Parathyroid adenoma (tissue), 2 donors: ENCODE data around the gene ASAP2.

Experiments
- H2AFZ ChIP-seq: fragments of 300-600 bp; sonication (generic); one replicate; pipeline ENCODE4 v1.7.0; 2017; ENCODE audit warnings: antibody characterized with exemption, mild to moderate bottlenecking
- H3K27ac ChIP-seq: fragments of 300-600 bp; sonication (generic); one replicate; pipeline ENCODE4 v1.7.0; 2017
- H3K27me3 ChIP-seq: fragments of 300-600 bp; sonication (generic); one replicate; pipeline ENCODE4 v1.7.0; 2017; ENCODE audit warnings: low read length; ENCODE audit not compliant: control insufficient read depth, insufficient read depth
- H3K36me3 ChIP-seq: fragments of 300-600 bp; sonication (generic); one replicate; pipeline ENCODE4 v1.7.0; 2017; ENCODE audit warnings: low read length; ENCODE audit not compliant: control insufficient read depth, insufficient read depth
- H3K4me1 ChIP-seq: fragments of 300-600 bp; sonication (generic); one replicate; pipeline ENCODE4 v1.7.0; 2017; ENCODE audit warnings: control low read depth
- H3K4me2 ChIP-seq: fragments of 300-600 bp; sonication (generic); one replicate; pipeline ENCODE4 v1.7.0; 2017; ENCODE audit warnings: low read length
- H3K4me3 ChIP-seq: fragments of 300-600 bp; sonication (generic); one replicate; pipeline ENCODE4 v1.7.0; 2017; ENCODE audit warnings: low read depth, low read length
- H3K79me2 ChIP-seq: fragments of 300-600 bp; sonication (generic); one replicate; pipeline ENCODE4 v1.7.0; 2017; ENCODE audit warnings: control low read depth
- H3K9ac ChIP-seq: fragments of 300-600 bp; sonication (generic); one replicate; pipeline ENCODE4 v1.7.0; 2017; ENCODE audit warnings: mild to moderate bottlenecking
- H3K9me3 ChIP-seq: fragments of 300-600 bp; sonication (generic); one replicate; pipeline ENCODE4 v1.7.0; 2017; ENCODE audit warnings: low read length; ENCODE audit not compliant: control insufficient read depth
- CTCF ChIP-seq: fragments of 300-600 bp; sonication (generic); IDR thresholded peaks from one replicate; pipeline ENCODE4 v1.7.0; 2017; ENCODE audit warnings: antibody characterized with exemption, mild to moderate bottlenecking
- donor health status: primary hyperparathyroidism.

ASAP2 gene

GRCh38 chr2:9229470-9229820 is 22.8 kb downstream of the ASAP2 start:
- Histone ChIP-seq H3K4me1 (peaks cover 5% of the 10 kb centered on the region), H3K9me3 (no peaks in the 10 kb centered on the region), H3K27ac (peak overlapping the region; percentile 7), H3K36me3 (no peaks in the 10 kb centered on the region), H3K9ac (no peak overlapping the region), H3K4me2 (no peak overlapping the region), H3K4me3 (no peak overlapping the region), H3K79me2 (peaks cover 20% of the 10 kb centered on the region), H3K27me3 (no peaks in the 10 kb centered on the region), H2AFZ (no peak overlapping the region)
- no peak for TF ChIP-seq CTCF

GRCh38 chr2:9230051-9230802 is 23.6 kb downstream of the ASAP2 start:
- Histone ChIP-seq H3K27ac (no peak overlapping the region), H3K4me1 (peaks cover 8% of the 10 kb centered on the region)

GRCh38 chr2:9230881-9231280 is 24.3 kb downstream of the ASAP2 start:
- Histone ChIP-seq H3K36me3 (no peaks in the 10 kb centered on the region), H3K4me3 (no peak overlapping the region), H3K9ac (no peak overlapping the region), H3K4me1 (peaks cover 8% of the 10 kb centered on the region), H2AFZ (no peak overlapping the region), H3K27me3 (no peaks in the 10 kb centered on the region), H3K27ac (peak overlapping the region; percentile 17), H3K79me2 (peaks cover 15% of the 10 kb centered on the region), H3K9me3 (no peaks in the 10 kb centered on the region), H3K4me2 (no peak overlapping the region)
- no peak for TF ChIP-seq CTCF

More at GRCh38 chr2:9230051-9230802, 23.6 kb downstream of the ASAP2 start:
- no peak for TF ChIP-seq CTCF
- no peak overlapping the region for H3K9ac ChIP-seq
- no peaks in the 10 kb centered on the region for H3K36me3 ChIP-seq
- peaks cover 18% of the 10 kb centered on the region for H3K79me2 ChIP-seq
- no peaks in the 10 kb centered on the region for H3K27me3 ChIP-seq
- no peak overlapping the region for H3K4me2 ChIP-seq
- H2AFZ ChIP-seq: no peak overlapping the region
- H3K9me3 ChIP-seq: no peaks in the 10 kb centered on the region
- H3K4me3 ChIP-seq: no peak overlapping the region

- no peak overlapping the region for H3K4me2 ChIP-seq
- peaks cover 13% of the 10 kb centered on the region for H3K79me2 ChIP-seq
- H3K27me3 ChIP-seq: no peaks in the 10 kb centered on the region
- no peak overlapping the region for H2AFZ ChIP-seq
- no peaks in the 10 kb centered on the region for H3K9me3 ChIP-seq
- H3K36me3 ChIP-seq: no peaks in the 10 kb centered on the region
- H3K4me3 ChIP-seq: no peak overlapping the region
- H3K4me1 ChIP-seq: peaks cover 8% of the 10 kb centered on the region
- H3K9ac ChIP-seq: no peak overlapping the region
- no peak for TF ChIP-seq CTCF
- peak overlapping the region; percentile 17 for H3K27ac ChIP-seq
Measured at GRCh38 chr2:9231291-9232165, 24.9 kb downstream of the ASAP2 start.
